Suppressor macrophage treated with lipopolysaccharide for 4 hours (primary cell): ENCODE data around the gene MALAT1.
"Not testable (repeated sequence)": the region's sequence is repeated elsewhere in the genome, so short reads cannot be mapped to it uniquely, and the experiment has no call there.

Experiments
- DNase-seq: peaks from one replicate; pipeline ENCODE4 v3.0.0-alpha.2; 2020

The MALAT1 gene

DNA sequence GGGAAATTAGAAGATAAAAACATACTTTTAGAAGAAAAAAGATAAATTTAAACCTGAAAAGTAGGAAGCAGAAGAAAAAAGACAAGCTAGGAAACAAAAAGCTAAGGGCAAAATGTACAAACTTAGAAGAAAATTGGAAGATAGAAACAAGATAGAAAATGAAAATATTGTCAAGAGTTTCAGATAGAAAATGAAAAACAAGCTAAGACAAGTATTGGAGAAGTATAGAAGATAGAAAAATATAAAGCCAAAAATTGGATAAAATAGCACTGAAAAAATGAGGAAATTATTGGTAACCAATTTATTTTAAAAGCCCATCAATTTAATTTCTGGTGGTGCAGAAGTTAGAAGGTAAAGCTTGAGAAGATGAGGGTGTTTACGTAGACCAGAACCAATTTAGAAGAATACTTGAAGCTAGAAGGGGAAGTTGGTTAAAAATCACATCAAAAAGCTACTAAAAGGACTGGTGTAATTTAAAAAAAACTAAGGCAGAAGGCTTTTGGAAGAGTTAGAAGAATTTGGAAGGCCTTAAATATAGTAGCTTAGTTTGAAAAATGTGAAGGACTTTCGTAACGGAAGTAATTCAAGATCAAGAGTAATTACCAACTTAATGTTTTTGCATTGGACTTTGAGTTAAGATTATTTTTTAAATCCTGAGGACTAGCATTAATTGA lies 1.0 kb downstream of the MALAT1 start:
- DNase-seq, result peak; percentile 19

DNA sequence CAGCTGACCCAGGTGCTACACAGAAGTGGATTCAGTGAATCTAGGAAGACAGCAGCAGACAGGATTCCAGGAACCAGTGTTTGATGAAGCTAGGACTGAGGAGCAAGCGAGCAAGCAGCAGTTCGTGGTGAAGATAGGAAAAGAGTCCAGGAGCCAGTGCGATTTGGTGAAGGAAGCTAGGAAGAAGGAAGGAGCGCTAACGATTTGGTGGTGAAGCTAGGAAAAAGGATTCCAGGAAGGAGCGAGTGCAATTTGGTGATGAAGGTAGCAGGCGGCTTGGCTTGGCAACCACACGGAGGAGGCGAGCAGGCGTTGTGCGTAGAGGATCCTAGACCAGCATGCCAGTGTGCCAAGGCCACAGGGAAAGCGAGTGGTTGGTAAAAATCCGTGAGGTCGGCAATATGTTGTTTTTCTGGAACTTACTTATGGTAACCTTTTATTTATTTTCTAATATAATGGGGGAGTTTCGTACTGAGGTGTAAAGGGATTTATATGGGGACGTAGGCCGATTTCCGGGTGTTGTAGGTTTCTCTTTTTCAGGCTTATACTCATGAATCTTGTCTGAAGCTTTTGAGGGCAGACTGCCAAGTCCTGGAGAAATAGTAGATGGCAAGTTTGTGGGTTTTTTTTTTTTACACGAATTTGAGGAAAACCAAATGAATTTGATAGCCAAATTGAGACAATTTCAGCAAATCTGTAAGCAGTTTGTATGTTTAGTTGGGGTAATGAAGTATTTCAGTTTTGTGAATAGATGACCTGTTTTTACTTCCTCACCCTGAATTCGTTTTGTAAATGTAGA lies 1.7 kb downstream of the MALAT1 start:
- DNase-seq, result peak; percentile 68

DNA sequence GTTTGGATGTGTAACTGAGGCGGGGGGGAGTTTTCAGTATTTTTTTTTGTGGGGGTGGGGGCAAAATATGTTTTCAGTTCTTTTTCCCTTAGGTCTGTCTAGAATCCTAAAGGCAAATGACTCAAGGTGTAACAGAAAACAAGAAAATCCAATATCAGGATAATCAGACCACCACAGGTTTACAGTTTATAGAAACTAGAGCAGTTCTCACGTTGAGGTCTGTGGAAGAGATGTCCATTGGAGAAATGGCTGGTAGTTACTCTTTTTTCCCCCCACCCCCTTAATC lies 2.3 kb downstream of the MALAT1 start:
- no peak for DNase-seq

DNA sequence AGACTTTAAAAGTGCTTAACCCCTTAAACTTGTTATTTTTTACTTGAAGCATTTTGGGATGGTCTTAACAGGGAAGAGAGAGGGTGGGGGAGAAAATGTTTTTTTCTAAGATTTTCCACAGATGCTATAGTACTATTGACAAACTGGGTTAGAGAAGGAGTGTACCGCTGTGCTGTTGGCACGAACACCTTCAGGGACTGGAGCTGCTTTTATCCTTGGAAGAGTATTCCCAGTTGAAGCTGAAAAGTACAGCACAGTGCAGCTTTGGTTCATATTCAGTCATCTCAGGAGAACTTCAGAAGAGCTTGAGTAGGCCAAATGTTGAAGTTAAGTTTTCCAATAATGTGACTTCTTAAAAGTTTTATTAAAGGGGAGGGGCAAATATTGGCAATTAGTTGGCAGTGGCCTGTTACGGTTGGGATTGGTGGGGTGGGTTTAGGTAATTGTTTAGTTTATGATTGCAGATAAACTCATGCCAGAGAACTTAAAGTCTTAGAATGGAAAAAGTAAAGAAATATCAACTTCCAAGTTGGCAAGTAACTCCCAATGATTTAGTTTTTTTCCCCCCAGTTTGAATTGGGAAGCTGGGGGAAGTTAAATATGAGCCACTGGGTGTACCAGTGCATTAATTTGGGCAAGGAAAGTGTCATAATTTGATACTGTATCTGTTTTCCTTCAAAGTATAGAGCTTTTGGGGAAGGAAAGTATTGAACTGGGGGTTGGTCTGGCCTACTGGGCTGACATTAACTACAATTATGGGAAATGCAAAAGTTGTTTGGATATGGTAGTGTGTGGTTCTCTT lies 2.8 kb downstream of the MALAT1 start:
- DNase-seq, result peak; percentile 69

DNA sequence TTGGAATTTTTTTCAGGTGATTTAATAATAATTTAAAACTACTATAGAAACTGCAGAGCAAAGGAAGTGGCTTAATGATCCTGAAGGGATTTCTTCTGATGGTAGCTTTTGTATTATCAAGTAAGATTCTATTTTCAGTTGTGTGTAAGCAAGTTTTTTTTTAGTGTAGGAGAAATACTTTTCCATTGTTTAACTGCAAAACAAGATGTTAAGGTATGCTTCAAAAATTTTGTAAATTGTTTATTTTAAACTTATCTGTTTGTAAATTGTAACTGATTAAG lies 3.4 kb downstream of the MALAT1 start:
- DNase-seq, result no peak

DNA sequence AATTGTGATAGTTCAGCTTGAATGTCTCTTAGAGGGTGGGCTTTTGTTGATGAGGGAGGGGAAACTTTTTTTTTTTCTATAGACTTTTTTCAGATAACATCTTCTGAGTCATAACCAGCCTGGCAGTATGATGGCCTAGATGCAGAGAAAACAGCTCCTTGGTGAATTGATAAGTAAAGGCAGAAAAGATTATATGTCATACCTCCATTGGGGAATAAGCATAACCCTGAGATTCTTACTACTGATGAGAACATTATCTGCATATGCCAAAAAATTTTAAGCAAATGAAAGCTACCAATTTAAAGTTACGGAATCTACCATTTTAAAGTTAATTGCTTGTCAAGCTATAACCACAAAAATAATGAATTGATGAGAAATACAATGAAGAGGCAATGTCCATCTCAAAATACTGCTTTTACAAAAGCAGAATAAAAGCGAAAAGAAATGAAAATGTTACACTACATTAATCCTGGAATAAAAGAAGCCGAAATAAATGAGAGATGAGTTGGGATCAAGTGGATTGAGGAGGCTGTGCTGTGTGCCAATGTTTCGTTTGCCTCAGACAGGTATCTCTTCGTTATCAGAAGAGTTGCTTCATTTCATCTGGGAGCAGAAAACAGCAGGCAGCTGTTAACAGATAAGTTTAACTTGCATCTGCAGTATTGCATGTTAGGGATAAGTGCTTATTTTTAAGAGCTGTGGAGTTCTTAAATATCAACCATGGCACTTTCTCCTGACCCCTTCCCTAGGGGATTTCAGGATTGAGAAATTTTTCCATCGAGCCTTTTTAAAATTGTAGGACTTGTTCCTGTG lies 3.9 kb downstream of the MALAT1 start:
- peak; percentile 70 for DNase-seq

DNA sequence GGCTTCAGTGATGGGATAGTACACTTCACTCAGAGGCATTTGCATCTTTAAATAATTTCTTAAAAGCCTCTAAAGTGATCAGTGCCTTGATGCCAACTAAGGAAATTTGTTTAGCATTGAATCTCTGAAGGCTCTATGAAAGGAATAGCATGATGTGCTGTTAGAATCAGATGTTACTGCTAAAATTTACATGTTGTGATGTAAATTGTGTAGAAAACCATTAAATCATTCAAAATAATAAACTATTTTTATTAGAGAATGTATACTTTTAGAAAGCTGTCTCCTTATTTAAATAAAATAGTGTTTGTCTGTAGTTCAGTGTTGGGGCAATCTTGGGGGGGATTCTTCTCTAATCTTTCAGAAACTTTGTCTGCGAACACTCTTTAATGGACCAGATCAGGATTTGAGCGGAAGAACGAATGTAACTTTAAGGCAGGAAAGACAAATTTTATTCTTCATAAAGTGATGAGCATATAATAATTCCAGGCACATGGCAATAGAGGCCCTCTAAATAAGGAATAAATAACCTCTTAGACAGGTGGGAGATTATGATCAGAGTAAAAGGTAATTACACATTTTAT lies 4.6 kb downstream of the MALAT1 start:
- DNase-seq, result peak; percentile 55

DNA sequence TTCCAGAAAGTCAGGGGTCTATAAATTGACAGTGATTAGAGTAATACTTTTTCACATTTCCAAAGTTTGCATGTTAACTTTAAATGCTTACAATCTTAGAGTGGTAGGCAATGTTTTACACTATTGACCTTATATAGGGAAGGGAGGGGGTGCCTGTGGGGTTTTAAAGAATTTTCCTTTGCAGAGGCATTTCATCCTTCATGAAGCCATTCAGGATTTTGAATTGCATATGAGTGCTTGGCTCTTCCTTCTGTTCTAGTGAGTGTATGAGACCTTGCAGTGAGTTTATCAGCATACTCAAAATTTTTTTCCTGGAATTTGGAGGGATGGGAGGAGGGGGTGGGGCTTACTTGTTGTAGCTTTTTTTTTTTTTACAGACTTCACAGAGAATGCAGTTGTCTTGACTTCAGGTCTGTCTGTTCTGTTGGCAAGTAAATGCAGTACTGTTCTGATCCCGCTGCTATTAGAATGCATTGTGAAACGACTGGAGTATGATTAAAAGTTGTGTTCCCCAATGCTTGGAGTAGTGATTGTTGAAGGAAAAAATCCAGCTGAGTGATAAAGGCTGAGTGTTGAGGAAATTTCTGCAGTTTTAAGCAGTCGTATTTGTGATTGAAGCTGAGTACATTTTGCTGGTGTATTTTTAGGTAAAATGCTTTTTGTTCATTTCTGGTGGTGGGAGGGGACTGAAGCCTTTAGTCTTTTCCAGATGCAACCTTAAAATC lies 5.3 kb downstream of the MALAT1 start:
- DNase-seq, result peak; percentile 66

DNA sequence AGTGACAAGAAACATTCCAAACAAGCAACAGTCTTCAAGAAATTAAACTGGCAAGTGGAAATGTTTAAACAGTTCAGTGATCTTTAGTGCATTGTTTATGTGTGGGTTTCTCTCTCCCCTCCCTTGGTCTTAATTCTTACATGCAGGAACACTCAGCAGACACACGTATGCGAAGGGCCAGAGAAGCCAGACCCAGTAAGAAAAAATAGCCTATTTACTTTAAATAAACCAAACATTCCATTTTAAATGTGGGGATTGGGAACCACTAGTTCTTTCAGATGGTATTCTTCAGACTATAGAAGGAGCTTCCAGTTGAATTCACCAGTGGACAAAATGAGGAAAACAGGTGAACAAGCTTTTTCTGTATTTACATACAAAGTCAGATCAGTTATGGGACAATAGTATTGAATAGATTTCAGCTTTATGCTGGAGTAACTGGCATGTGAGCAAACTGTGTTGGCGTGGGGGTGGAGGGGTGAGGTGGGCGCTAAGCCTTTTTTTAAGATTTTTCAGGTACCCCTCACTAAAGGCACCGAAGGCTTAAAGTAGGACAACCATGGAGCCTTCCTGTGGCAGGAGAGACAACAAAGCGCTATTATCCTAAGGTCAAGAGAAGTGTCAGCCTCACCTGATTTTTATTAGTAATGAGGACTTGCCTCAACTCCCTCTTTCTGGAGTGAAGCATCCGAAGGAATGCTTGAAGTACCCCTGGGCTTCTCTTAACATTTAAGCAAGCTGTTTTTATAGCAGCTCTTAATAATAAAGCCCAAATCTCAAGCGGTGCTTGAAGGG lies 6.0 kb downstream of the MALAT1 start:
- DNase-seq, result peak; percentile 51

DNA sequence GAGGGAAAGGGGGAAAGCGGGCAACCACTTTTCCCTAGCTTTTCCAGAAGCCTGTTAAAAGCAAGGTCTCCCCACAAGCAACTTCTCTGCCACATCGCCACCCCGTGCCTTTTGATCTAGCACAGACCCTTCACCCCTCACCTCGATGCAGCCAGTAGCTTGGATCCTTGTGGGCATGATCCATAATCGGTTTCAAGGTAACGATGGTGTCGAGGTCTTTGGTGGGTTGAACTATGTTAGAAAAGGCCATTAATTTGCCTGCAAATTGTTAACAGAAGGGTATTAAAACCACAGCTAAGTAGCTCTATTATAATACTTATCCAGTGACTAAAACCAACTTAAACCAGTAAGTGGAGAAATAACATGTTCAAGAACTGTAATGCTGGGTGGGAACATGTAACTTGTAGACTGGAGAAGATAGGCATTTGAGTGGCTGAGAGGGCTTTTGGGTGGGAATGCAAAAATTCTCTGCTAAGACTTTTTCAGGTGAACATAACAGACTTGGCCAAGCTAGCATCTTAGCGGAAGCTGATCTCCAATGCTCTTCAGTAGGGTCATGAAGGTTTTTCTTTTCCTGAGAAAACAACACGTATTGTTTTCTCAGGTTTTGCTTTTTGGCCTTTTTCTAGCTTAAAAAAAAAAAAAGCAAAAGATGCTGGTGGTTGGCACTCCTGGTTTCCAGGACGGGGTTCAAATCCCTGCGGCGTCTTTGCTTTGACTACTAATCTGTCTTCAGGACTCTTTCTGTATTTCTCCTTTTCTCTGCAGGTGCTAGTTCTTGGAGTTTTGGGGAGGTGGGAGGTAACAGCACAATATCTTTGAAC lies 6.8 kb downstream of the MALAT1 start:
- DNase-seq, result peak; percentile 46

DNA sequence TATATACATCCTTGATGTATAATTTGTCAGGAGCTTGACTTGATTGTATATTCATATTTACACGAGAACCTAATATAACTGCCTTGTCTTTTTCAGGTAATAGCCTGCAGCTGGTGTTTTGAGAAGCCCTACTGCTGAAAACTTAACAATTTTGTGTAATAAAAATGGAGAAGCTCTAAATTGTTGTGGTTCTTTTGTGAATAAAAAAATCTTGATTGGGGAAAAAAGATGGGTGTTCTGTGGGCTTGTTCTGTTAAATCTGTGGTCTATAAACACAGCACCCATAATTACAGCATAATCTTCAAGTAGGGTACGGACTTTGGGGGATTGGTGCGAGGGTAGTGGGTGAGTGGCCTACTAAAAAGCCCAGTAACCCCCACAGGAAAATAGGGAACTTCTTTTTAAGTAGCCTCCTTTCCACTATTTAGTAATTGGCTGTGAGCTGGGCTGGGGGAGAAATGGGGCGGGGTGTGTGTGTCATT lies 7.5 kb downstream of the MALAT1 start:
- peak; percentile 81 for DNase-seq

DNA sequence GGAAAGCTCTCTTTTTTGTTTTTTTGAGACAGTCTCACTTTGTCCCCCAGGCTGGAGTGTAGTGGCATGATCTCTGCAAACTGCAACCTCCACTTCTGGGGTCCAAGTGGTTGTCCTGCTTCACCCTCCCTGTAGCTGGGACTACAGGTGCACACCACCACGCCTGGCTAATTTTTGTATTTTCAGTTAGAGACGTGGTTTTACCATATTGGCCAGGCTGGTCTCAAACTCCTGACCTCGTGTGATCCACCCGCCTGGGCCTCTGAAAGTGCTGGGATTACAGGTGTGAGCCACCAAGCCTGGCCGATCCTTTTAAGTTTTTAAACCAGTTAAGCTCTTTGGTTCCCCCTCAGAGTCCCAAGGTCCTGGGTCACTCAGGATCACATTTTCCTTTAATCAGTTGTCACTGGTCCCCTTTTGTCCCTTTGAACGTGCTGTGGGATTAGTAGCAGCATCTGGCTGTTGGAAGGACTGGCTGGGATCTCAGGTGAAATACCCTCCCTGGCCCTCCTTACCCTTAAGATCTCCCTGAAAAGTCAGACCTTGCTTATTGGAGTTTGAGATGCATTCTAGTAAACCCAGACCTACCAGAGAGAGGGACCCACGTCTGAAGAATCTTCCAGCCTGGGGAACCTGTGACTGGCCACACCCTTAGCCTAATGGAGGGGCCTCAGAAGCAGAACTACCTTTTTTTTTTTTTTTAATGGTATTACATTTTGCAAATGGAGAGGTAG lies 8.1 kb downstream of the MALAT1 start:
- peak; percentile 91 for DNase-seq

DNA sequence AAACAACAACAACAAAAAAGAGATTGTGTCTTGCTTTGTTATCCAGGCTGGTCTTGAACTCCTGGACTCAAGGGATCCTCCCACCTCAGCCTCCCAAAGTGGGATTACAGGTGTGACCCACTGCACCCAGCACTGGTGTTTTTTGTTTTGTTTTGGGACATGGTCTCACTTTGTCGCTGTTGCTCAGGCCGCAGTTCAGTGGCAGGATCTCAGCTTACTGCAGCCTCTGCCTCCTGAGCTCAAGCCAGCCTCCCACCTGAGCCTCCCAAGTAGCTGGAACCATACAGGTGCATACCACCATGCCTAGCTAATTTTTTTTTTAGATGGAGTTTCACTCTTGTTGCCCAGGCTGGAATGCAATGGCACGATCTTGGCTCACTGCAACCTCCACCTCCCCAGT lies 13.5 kb downstream of the MALAT1 start:
- DNase-seq, result not testable (repeated sequence)

DNA sequence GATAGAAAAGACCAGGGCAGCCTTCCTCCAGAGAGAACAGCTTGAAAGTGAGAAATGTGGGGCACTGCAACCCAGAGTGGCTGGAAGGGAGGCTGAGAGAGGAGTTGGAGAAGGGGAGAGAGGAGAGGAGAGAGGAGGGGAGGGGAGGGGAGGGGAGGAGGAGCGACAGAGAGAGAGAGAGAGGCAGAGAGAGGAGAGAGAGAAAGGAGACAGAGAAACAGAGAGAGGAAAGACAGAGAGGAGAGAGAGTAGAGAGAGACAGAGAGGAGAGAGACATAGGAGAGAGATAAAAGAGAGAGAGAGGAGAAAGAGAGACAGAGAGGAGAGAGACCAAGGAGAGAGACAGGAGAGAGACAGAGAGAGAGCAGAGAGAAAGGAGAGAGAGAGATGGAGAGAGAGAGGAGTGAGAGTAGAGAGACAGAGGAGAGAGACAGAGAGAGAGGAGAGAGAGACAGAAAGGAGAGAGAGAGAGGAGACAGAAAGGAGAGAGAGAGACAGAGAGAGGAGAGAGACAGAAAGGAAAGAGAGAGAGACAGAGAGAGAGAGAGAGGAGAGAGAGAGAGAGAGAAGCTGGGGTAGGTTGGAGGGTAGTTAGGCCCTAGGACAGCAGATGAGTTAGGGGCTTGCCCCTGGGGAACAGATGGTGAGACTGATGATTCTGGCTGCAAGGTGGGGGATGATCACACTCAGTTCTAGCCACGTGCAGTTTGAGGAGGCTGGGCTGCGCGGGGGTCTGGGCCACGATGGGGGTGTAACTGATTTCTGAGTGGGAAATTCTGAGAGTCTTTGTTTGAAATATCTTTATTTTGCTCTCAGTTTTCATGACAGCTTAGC lies 17.5 kb downstream of the MALAT1 start:
- no peak for DNase-seq

DNA sequence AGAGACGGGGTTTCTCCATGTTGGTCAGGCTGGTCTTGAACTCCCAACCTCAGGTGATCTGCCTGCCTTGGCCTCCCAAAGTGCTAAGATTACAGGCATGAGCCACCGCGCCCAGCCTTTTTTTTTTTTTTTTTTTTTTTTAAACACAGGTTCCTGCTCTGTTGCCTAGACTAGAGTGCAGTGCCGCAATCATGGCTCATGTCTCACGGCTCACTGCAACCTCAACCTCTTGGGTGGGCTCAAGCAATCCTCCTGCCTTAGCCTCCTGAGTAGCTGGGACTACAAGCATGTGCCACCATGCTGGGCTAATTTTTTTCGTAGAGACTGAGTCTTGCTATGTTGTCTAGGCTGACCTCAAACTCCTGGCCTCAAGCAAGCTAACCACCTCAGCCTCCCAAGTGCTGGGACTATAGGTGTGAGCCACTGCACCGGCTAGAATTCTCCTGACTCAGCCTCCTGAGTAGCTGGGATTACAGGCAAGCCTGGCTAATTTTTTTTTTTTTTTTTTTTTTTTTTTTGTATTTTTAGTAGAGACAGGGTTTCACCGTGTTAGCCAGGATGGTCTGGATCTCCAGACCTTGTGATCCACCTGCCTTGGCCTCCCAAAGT lies 20.2 kb downstream of the MALAT1 start:
- DNase-seq, result not testable (repeated sequence)

DNA sequence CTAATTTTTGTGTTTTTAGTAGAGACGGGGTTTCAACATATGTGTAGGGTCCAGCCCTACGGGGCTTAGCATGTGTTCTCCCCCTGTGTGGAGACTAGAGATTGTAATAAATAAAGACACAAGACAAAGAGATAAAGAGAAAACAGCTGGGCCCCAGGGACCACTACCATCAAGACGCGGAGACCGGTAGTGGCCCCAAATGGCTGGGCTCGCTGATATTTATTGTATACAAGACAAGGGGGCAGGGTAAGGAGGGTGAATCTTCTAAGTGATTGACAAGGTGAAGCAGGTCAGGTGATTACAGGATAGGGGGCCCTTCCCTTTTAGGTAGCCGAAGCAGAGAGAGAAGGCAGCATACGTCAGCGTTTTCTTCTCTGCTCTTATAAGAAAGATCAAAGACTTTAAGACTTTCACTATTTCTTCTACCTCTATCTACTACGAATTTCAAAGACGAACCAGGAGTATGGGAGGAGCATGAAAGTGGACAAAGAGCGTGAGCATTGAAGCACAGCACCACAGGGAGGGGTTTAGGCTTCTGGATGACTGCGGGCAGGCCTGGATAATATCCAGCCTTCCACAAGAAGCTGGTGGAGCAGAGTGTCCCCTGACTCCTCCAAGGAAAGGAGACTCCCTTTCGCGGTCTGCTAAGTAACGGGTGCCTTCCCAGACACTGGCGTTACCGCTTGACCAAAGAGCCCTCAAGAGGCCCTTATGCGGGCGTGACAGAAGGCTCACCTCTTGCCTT lies 23.1 kb downstream of the MALAT1 start:
- not testable (repeated sequence) for DNase-seq
